ENCODE measurements around the gene SMC3.
"Not testable (repeated sequence)": the region's sequence is repeated elsewhere in the genome, so short reads cannot be mapped to it uniquely, and the experiment has no call there.

GRCh38 chr10:110623316-110623715 lies 55.8 kb downstream of the SMC3 start:
- TF ChIP-seq, protein P1, sequence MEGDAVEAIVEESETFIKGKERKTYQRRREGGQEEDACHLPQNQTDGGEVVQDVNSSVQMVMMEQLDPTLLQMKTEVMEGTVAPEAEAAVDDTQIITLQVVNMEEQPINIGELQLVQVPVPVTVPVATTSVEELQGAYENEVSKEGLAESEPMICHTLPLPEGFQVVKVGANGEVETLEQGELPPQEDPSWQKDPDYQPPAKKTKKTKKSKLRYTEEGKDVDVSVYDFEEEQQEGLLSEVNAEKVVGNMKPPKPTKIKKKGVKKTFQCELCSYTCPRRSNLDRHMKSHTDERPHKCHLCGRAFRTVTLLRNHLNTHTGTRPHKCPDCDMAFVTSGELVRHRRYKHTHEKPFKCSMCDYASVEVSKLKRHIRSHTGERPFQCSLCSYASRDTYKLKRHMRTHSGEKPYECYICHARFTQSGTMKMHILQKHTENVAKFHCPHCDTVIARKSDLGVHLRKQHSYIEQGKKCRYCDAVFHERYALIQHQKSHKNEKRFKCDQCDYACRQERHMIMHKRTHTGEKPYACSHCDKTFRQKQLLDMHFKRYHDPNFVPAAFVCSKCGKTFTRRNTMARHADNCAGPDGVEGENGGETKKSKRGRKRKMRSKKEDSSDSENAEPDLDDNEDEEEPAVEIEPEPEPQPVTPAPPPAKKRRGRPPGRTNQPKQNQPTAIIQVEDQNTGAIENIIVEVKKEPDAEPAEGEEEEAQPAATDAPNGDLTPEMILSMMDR (IDR thresholded peaks at IDR 0.05 in 8 of 11, conservative IDR thresholded peaks at IDR 0.05 in 3 of 11) = not testable (repeated sequence)
- not testable (repeated sequence) for TF ChIP-seq POLR2A, POLR2AphosphoS5 (IDR thresholded peaks at IDR 0.05)

Measured in spleen (tissue), 7 donors.